Panc1 (cell line): ENCODE data around the gene MRPL20. TPM values are rescaled to one million over a fixed set of nuclear protein-coding genes. Genes with fewer than 3 reads are reported as not detected.

Experiments
- ATAC-seq: fragments of 200-7000 bp; cut with Tn5 transposase; 2 replicates; pipeline ENCODE4 v1.9.1; 2020; ENCODE audit warnings: mild to moderate bottlenecking, moderate library complexity
- BruUV-seq: library from RNA; stranded (reverse); fragments of 400-500 nt; replicated peaks from 2 replicates; lab custom pipeline; 2021; lab: Mats Ljungman, UMichigan
- CTCF ChIA-PET: fragments of 300-600 bp; sonication (Branson Sonifier 250); formaldehyde crosslinking; loops from one replicate; lab custom pipeline; 2022; ENCODE audit warnings: antibody characterized with exemption; lab: Charles Lee
- POLR2A ChIA-PET: fragments of 300-600 bp; sonication (Branson Sonifier 250); formaldehyde crosslinking; loops from one replicate; lab custom pipeline; 2022; ENCODE audit warnings: antibody characterized with exemption; lab: Charles Lee
- DNase-seq: peaks from one replicate; pipeline ENCODE4 v3.0.0-alpha.2; 2010; ENCODE audit warnings: low read depth, low spot score
- H3K27ac ChIP-seq: 2 replicates; pipeline ENCODE4 v1.5.1; 2011; ENCODE audit warnings: mild to moderate bottlenecking, low read length, inconsistent platforms
- H3K27me3 ChIP-seq: fragments of 200-500 bp; sonication (Bioruptor generic); 2 replicates; pipeline ENCODE4 v1.6.0; 2014; ENCODE audit warnings: low read length, inconsistent platforms; ENCODE audit not compliant: control insufficient read depth, insufficient read depth
- H3K36me3 ChIP-seq: fragments of 200-500 bp; sonication (Bioruptor generic); 2 replicates; pipeline ENCODE4 v1.5.1; 2014; ENCODE audit warnings: inconsistent platforms, mild to moderate bottlenecking, low read length, moderate library complexity; ENCODE audit not compliant: control insufficient read depth, insufficient read depth
- H3K4me1 ChIP-seq: 2 replicates; pipeline ENCODE4 v1.5.1; 2011; ENCODE audit warnings: inconsistent platforms, mild to moderate bottlenecking, low read length, moderate library complexity; ENCODE audit not compliant: control insufficient read depth, insufficient read depth
- H3K4me3 ChIP-seq, 2 experiments: 2 replicates each; pipeline ENCODE4 v1.5.1; 2011 to 2012; ENCODE audit warnings: low read depth in 2 of 2, low read length in 2 of 2, mild to moderate bottlenecking in 2 of 2, inconsistent platforms in 1 of 2, moderate library complexity in 1 of 2
- H3K9me3 ChIP-seq: fragments of 200-500 bp; sonication (Bioruptor generic); 2 replicates; pipeline ENCODE4 v1.5.1; 2014; ENCODE audit warnings: low read depth, mild to moderate bottlenecking, inconsistent platforms, low read length, moderate library complexity; ENCODE audit not compliant: control insufficient read depth, insufficient read depth
- POLR2AphosphoS5 ChIP-seq: IDR thresholded peaks from 2 replicates; pipeline ENCODE4 v1.6.1; 2012; ENCODE audit warnings: mild to moderate bottlenecking, low read depth, low read length, moderate library complexity
- SIN3A ChIP-seq: IDR thresholded peaks from 2 replicates; pipeline ENCODE4 v1.6.1; 2012; ENCODE audit warnings: low read depth, mild to moderate bottlenecking, low read length, moderate library complexity, borderline replicate concordance; ENCODE audit not compliant: insufficient read depth
- TCF7L2 ChIP-seq: IDR thresholded peaks from 2 replicates; pipeline ENCODE4 v1.6.1; 2011; ENCODE audit warnings: mild to moderate bottlenecking, low read depth, low read length, inconsistent platforms
- in situ Hi-C: cut with HindIII; loops from 2 replicates; pipeline ENCODE4 v1.10.0; 2016; ENCODE audit warnings: low sequenced_read_pairs, low pct_unique_long_range_greater_than_20kb
- intact Hi-C: fragments of 100-400 bp; cut with micrococcal nuclease; formaldehyde crosslinking; loops from one replicate; pipeline ENCODE4 v1.10.0; 2022; ENCODE audit not compliant: unreplicated experiment
- total RNA-seq: library from RNA; stranded (reverse); gene quantifications from one replicate; pipeline ENCODE4 v1.2.1, GENCODE V29; 2021; ENCODE audit not compliant: unreplicated experiment
- TF ChIP-seq, protein P1 (sequence below): fragments of 450-650 bp; IDR thresholded peaks from 2 replicates; pipeline ENCODE4 v1.5.1; 2017; ENCODE audit warnings: mild to moderate bottlenecking
- TF ChIP-seq, protein P2 (sequence below), 2 experiments: IDR thresholded peaks; 2 replicates each; pipeline ENCODE4 v1.6.1; 2011 to 2012; ENCODE audit warnings: low read depth in 2 of 2, control low read depth in 1 of 2, low read length in 1 of 2, mild to moderate bottlenecking in 1 of 2, moderate library complexity in 1 of 2; ENCODE audit not compliant: insufficient read depth in 1 of 2

MRPL20 gene
- total RNA-seq, 1 experiment from 2014 or later: 196 TPM

DNA sequence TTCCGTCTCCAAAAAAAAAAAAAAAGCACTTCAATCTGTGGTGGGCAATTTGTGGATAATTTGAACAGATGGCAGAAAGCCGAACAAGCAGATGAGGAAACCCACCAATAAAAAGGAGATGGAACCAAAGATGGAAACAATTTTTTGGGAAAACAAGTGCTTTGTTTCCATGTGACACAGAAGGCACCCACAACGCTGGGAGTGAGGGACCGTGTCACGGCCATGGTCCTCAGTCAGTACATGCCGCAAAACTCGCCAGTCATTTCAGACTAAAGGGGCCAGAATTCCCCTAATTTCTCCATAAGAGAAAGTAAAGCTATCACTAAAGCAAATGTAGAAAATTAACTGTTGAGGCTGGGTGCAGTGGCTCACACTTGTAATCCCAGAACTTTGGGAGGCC is 13.0 kb downstream of the MRPL20 start:
- Histone ChIP-seq H3K27me3 (no peaks in the 10 kb centered on the region), H3K36me3 (peaks cover 32% of the 10 kb centered on the region), H3K9me3 (no peaks in the 10 kb centered on the region), H3K4me3 (no peak overlapping the region), H3K27ac (no peak overlapping the region), H3K4me1 (peaks cover 10% of the 10 kb centered on the region)
- ATAC-seq (no peak), DNase-seq (no peak)
- BruUV-seq: no TSS peak
- in situ Hi-C loops: no loop called here
- intact Hi-C loops: no loop called here
- TF ChIP-seq, protein P1, sequence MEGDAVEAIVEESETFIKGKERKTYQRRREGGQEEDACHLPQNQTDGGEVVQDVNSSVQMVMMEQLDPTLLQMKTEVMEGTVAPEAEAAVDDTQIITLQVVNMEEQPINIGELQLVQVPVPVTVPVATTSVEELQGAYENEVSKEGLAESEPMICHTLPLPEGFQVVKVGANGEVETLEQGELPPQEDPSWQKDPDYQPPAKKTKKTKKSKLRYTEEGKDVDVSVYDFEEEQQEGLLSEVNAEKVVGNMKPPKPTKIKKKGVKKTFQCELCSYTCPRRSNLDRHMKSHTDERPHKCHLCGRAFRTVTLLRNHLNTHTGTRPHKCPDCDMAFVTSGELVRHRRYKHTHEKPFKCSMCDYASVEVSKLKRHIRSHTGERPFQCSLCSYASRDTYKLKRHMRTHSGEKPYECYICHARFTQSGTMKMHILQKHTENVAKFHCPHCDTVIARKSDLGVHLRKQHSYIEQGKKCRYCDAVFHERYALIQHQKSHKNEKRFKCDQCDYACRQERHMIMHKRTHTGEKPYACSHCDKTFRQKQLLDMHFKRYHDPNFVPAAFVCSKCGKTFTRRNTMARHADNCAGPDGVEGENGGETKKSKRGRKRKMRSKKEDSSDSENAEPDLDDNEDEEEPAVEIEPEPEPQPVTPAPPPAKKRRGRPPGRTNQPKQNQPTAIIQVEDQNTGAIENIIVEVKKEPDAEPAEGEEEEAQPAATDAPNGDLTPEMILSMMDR: no peak
- no peak for TF ChIP-seq TCF7L2
- TF ChIP-seq, protein P2, sequence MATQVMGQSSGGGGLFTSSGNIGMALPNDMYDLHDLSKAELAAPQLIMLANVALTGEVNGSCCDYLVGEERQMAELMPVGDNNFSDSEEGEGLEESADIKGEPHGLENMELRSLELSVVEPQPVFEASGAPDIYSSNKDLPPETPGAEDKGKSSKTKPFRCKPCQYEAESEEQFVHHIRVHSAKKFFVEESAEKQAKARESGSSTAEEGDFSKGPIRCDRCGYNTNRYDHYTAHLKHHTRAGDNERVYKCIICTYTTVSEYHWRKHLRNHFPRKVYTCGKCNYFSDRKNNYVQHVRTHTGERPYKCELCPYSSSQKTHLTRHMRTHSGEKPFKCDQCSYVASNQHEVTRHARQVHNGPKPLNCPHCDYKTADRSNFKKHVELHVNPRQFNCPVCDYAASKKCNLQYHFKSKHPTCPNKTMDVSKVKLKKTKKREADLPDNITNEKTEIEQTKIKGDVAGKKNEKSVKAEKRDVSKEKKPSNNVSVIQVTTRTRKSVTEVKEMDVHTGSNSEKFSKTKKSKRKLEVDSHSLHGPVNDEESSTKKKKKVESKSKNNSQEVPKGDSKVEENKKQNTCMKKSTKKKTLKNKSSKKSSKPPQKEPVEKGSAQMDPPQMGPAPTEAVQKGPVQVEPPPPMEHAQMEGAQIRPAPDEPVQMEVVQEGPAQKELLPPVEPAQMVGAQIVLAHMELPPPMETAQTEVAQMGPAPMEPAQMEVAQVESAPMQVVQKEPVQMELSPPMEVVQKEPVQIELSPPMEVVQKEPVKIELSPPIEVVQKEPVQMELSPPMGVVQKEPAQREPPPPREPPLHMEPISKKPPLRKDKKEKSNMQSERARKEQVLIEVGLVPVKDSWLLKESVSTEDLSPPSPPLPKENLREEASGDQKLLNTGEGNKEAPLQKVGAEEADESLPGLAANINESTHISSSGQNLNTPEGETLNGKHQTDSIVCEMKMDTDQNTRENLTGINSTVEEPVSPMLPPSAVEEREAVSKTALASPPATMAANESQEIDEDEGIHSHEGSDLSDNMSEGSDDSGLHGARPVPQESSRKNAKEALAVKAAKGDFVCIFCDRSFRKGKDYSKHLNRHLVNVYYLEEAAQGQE (IDR thresholded peaks at IDR 0.05; ENCODE audit: insufficient read depth in 1 of 2, low read depth in 2 of 2, low read length in 1 of 2): no peak
- no peak for TF ChIP-seq POLR2AphosphoS5
- no peak for TF ChIP-seq SIN3A
- ChIA-PET CTCF (no interaction called here), POLR2A (interaction anchor here (0.7 kb wide), 1 partner anchor 20 kb away, joined by 4 read pairs; no protein-coding TSS in a partner anchor)

DNA sequence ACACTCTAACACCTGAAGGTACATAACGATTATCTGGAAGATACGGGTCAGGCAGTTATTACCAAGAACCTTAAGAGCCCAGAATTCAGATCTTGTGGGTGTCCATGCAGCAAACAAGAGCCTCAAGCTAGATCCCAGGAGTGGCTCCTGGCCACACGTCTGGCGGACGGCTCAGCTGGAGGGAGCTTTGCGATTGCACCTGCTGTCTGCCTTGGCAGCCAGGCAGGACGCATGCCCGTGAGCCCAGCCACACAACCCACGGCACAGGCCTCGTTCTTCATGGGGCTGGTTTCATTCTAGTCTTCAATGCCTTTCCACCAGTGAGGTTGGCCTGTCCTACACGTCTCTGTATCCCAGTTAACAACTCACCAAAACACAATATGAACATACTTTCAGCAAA is 13.7 kb downstream of the MRPL20 start:
- H3K4me1 ChIP-seq: peaks cover 10% of the 10 kb centered on the region
- intact Hi-C loops: no loop called here
- CTCF ChIA-PET: no interaction called here
- ATAC-seq (no peak), DNase-seq (no peak)
- in situ Hi-C loops: no loop called here
- no TSS peak for BruUV-seq
- TF ChIP-seq, protein P1: no peak
- TF ChIP-seq POLR2AphosphoS5: no peak
- TF ChIP-seq TCF7L2: no peak
- TF ChIP-seq, protein P2 (IDR thresholded peaks at IDR 0.05; ENCODE audit: insufficient read depth in 1 of 2, low read depth in 2 of 2, low read length in 1 of 2): no peak
- no peak for TF ChIP-seq SIN3A
- peaks cover 32% of the 10 kb centered on the region for H3K36me3 ChIP-seq
- H3K4me3 ChIP-seq: no peak overlapping the region
- POLR2A ChIA-PET: no interaction called here
- H3K9me3 ChIP-seq: no peaks in the 10 kb centered on the region
- no peaks in the 10 kb centered on the region for H3K27me3 ChIP-seq
- no peak overlapping the region for H3K27ac ChIP-seq
